ENCODE measurements around the gene SMIM1.

GRCh38 chr1:3768811-3769390, 3.6 kb upstream of the SMIM1 start:
- TF ChIP-seq, protein P1, sequence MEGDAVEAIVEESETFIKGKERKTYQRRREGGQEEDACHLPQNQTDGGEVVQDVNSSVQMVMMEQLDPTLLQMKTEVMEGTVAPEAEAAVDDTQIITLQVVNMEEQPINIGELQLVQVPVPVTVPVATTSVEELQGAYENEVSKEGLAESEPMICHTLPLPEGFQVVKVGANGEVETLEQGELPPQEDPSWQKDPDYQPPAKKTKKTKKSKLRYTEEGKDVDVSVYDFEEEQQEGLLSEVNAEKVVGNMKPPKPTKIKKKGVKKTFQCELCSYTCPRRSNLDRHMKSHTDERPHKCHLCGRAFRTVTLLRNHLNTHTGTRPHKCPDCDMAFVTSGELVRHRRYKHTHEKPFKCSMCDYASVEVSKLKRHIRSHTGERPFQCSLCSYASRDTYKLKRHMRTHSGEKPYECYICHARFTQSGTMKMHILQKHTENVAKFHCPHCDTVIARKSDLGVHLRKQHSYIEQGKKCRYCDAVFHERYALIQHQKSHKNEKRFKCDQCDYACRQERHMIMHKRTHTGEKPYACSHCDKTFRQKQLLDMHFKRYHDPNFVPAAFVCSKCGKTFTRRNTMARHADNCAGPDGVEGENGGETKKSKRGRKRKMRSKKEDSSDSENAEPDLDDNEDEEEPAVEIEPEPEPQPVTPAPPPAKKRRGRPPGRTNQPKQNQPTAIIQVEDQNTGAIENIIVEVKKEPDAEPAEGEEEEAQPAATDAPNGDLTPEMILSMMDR (conservative IDR thresholded peaks at IDR 0.05 in 1 of 2, IDR thresholded peaks at IDR 0.05 in 1 of 2; ENCODE audit: extremely low read depth in 1 of 2, insufficient read depth in 1 of 2, low read depth in 1 of 2, low read length in 2 of 2), result no peak
- TF ChIP-seq EZH2 (IDR thresholded peaks at IDR 0.05; ENCODE audit: borderline replicate concordance, low read length), result no peak
